HG03045 (cell line): Measurements from ENCODE around the gene DAG1.
"Not testable (repeated sequence)": the region's sequence is repeated elsewhere in the genome, so short reads cannot be mapped to it uniquely, and the experiment has no call there.

Experiments used
- ATAC-seq: cut with Tn5 transposase; IDR thresholded peaks from one replicate; pipeline ENCODE4 v1.9.1; 2021; ENCODE audit warnings: mild to moderate bottlenecking, moderate library complexity; ENCODE audit not compliant: unreplicated experiment

The DAG1 gene

GRCh38 chr3:49469037-49469935 lies 781 bp upstream of the DAG1 start:
- ATAC-seq, result no peak

- ATAC-seq, result peak; percentile 18
Measured at GRCh38 chr3:49470714-49471420, 800 bp downstream of the DAG1 start.

- no peak for ATAC-seq
Measured at GRCh38 chr3:49471856-49472495, 1.9 kb downstream of the DAG1 start.

GRCh38 chr3:49476563-49476962 lies 6.5 kb downstream of the DAG1 start:
- no peak for ATAC-seq

- ATAC-seq, result no peak
Measured at GRCh38 chr3:49482766-49483165, 12.7 kb downstream of the DAG1 start.

- ATAC-seq, result no peak
Measured at GRCh38 chr3:49484471-49484870, 14.4 kb downstream of the DAG1 start.

GRCh38 chr3:49489247-49489646 lies 19.2 kb downstream of the DAG1 start:
- no peak for ATAC-seq

GRCh38 chr3:49492969-49493368 lies 22.9 kb downstream of the DAG1 start:
- ATAC-seq, result no peak

- no peak for ATAC-seq
Measured at GRCh38 chr3:49493901-49494300, 23.8 kb downstream of the DAG1 start.

GRCh38 chr3:49495023-49495422 lies 25.0 kb downstream of the DAG1 start:
- no peak for ATAC-seq

GRCh38 chr3:49496845-49497244 lies 26.8 kb downstream of the DAG1 start:
- not testable (repeated sequence) for ATAC-seq

- no peak for ATAC-seq
Measured at GRCh38 chr3:49497606-49498005, 27.5 kb downstream of the DAG1 start.

GRCh38 chr3:49498239-49498638 lies 28.2 kb downstream of the DAG1 start:
- no peak for ATAC-seq

GRCh38 chr3:49498648-49499047 lies 28.6 kb downstream of the DAG1 start:
- no peak for ATAC-seq

- ATAC-seq, result no peak
Measured at GRCh38 chr3:49500205-49500731, 30.2 kb downstream of the DAG1 start.

GRCh38 chr3:49500732-49501609 lies 30.9 kb downstream of the DAG1 start:
- no peak for ATAC-seq

GRCh38 chr3:49501842-49502241 lies 31.8 kb downstream of the DAG1 start:
- ATAC-seq, result no peak

GRCh38 chr3:49506906-49507305 lies 36.8 kb downstream of the DAG1 start:
- no peak for ATAC-seq

- ATAC-seq, result no peak
Measured at GRCh38 chr3:49509028-49509561, 39.0 kb downstream of the DAG1 start.

- no peak for ATAC-seq
Measured at GRCh38 chr3:49511639-49512038, 41.6 kb downstream of the DAG1 start.
